GM19397 (cell line): ENCODE data around the gene FHDC1.
A peak's percentile ranks its signal among the peaks of the same experiment; 100 is the strongest.

Experiments
- ATAC-seq: cut with Tn5 transposase; IDR thresholded peaks from one replicate; pipeline ENCODE4 v1.9.1; 2021; ENCODE audit warnings: mild to moderate bottlenecking, moderate library complexity; ENCODE audit not compliant: unreplicated experiment

Gene FHDC1

DNA sequence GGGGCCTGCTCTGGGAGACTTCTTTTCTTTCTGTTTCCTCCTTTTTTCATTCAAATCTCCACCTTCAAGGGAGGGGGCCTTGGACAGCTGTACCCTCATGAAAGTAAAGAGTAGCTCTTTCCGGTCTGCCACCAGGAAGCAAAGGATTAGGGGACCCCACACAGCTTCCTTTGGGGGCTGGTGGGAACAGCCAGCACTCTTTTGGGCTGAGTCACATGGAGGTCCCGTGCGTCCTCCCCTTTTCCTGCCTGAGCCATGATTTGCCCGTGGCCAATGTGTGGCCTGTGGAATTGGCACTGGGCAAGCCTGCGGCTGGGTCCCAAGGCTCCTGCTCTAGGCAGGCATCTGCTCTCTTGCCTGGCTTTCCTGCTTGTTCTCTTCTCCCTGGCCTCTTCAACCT, 65.5 kb downstream of the FHDC1 start:
- ATAC-seq = no peak

- ATAC-seq = no peak
Measured at GRCh38 chr4:153002110-153002509, 66.0 kb downstream of the FHDC1 start.

GRCh38 chr4:153004081-153004850, 68.1 kb downstream of the FHDC1 start:
- ATAC-seq = no peak

GRCh38 chr4:153005899-153006381, 69.8 kb downstream of the FHDC1 start:
- no peak for ATAC-seq

DNA sequence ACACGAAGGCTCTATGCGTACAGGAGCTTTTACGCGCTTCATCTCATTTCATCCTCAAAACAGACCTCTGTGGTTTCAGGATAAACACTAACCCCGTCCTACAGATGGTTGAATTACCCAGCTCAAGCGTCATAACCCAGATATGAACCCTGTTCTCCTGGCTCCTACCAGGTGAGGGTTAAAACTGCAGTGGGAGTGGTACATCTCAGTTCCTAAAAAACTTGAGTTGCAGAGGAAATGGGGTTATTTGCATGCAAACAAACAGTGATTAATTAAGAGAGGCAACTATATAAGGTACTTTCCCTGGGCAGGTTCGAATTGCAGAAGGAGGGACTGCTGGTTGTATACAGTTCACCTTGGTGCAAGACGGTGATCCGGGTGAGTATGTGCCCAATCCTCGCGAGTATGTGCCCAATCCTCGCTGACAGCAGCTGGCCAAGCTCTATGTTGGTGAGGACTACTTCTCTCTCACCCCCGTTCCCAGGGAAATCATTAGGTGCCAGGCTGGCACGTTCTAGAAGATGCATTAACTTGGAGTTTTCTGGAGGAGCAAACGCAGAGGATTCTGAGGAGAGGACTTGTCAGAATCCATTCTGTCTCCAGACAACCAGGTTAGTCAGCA, 72.6 kb downstream of the FHDC1 start:
- ATAC-seq = peak; percentile 59

DNA sequence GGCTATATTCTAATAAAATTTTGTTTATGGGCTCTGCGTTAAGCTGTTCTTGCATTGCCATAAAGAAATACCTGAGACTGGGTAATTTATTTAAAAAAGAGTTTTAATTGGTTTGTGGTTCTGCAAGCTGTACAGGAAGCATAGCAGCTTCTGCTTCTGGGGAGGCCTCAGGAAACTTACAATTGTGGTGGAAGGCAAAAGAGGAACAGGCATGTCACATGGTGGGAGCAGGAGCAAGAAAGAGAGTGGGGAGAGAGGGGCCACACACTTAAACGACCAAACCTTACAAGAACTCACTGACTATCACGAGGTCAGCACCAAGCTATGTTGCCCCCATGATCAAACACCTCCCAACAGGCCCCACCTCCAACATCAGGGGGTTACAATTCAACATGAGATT, 74.0 kb downstream of the FHDC1 start:
- no peak for ATAC-seq

DNA sequence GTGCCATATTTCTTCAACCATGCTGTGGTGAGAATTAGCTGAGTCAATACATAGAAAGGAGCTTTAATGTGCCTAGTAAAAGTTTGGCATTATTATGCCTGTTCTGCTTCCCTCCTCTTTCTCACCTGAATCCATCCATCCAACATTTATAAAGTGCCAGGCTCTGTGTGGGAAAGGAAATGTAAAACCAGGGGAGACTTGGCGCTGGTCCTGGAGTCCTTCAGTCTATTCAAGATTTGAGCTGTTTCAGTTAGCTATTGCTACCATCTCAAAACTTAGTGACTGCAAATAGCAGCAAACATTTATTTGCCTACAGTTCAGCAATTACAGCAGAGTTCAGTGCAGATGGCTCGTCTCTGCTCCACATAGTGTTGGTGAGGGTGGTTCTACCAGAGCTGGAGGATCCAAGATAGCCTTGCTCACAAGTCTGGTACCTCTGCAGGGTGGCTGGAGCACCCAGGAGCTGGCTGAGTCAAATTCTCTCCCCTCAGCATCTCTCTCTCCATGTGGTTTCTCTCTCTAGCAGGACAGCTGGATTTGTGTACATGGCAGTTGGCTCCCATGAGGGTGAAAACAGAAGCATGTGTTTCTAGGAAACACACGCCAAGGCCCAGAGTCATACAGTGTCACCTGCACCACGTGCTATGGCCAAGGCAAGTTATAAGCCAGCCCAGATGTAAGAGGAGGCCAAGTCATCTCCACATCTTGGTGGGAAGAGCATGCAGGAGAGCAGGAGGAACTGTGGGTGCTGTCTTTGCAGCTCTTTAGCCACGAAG, 77.3 kb downstream of the FHDC1 start:
- no peak for ATAC-seq

DNA sequence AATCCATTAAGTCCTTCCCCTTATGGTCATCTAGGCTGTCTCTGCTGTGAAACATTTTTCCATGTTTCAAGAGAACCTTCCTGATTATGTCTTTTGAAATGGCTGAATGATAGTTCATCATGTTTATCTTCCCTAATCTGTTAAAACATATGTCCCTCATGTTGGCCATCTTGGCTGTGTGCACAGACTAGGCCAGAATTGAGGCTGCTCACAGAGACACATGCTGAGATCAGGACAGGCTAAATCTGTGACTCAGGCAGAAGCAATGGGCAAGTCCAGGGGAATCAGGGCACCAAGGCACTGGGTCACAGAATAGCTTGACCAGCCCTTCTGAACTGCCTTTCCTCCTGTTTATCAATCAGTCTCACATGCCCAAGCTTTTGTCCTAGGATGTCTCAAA, 78.3 kb downstream of the FHDC1 start:
- ATAC-seq = no peak

DNA sequence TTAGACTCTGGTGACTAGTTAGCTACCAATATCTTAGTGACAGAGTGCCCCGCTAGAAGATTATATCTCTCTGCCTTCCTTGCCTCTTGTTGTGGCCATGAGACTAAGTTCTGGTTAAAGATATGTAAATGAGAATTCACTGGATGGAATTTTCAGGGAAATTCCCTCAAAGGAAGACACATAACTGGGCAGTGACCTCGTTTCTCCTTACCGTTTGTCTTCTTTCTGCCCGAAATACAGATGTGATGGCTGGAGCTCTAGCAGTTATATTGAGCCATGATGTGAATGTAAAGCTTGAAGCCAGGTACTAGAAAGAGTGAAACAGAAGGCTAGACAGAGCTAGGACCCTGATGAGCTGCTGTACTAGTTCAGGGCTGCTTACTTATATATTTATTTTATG, 80.5 kb downstream of the FHDC1 start:
- ATAC-seq = no peak

- no peak for ATAC-seq
Measured at GRCh38 chr4:153018031-153018430, 81.9 kb downstream of the FHDC1 start.

GRCh38 chr4:153018684-153019083, 82.6 kb downstream of the FHDC1 start:
- no peak for ATAC-seq

GRCh38 chr4:153019906-153020305, 83.8 kb downstream of the FHDC1 start:
- ATAC-seq = no peak

DNA sequence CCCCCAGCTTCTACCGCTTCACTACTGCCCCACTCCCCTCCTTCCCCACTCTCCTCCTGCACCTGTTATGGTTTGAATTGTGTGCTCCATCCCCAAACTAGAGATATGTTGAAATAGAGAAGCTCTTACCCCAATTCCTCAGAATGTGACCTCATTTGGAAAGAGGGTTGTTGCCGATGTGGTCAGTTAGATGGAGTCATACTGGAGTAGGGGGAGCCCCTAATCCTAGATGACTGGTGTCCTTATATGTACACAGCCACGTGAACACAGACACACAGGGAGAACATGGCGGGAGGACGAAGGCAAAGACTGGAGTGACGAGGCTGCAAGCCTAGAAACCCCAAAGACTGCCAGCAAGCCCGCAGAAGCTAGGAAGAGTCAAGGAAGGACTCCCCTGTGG, 84.3 kb downstream of the FHDC1 start:
- ATAC-seq = no peak

GRCh38 chr4:153021276-153021675, 85.2 kb downstream of the FHDC1 start:
- ATAC-seq = no peak

- ATAC-seq = no peak
Measured at GRCh38 chr4:153022241-153022715, 86.2 kb downstream of the FHDC1 start.

DNA sequence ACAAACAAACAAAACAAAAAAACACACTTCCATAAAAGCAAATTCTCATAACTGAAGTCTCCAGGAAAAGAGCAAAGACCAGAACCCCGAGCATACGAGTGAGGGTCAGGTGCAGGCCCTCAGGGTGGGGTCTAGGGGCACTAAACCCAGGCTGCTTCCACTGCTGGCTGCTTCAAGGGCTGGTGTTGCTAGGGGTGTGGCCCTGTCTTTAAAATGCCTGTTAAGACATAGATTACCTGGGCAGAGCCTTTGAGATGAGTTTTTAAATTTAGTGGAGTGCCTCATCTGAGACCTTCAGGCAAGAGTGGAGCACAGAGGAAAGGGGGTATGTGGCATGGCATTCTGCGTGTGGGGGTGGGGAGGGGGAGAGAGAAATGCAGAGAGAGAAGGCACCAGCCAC, 87.0 kb downstream of the FHDC1 start:
- no peak for ATAC-seq

- ATAC-seq = no peak
Measured at GRCh38 chr4:153023692-153024394, 87.7 kb downstream of the FHDC1 start.

DNA sequence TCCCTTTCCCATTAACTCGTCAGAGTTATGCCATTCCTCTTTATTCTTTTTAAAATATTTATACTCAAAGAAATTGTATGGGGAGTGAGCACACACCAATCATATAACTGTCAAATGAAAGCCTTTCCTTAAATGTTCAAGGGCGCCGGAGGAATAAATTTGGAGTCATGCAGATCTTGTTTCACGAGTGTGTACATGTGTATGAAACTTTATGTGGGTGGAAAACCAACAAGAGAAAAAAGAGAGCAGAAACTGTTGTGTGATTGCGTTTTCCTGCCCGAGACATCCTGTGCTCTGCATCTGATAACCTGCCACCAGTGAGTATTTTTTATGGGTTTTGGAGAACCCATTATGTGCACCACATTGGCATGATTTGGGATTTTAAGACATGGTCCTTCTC, 88.3 kb downstream of the FHDC1 start:
- no peak for ATAC-seq

GRCh38 chr4:153025406-153025805, 89.3 kb downstream of the FHDC1 start:
- ATAC-seq = no peak

DNA sequence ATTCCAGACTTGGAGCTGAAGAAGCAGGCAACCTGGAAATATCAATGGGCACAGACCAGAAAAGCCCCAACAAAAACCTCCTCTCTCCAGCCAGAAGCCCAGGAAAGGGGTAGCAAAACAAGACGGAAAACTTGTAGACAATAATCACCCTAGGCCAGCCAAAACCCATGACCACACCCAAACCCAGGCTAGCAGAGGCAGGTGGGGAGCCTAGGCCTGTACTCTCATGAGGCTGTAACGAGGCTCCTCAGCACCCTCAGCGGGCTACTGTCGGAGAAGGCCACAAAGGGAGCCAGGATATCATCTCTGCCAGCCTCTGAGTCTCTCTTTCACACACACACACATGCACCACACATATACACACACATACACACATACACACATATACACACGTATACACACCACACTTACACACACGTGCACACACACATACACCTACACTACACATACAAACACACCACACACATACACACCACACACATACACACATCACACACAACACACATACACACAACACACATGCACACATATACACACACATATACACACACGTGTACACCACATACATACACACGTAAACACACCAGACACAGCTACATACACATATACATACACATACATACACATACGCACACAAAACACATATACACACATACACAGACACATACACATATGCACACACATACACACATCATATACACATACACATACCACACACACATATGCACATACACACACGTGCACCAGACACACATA, 90.6 kb downstream of the FHDC1 start:
- ATAC-seq = no peak
